Stomach (tissue), 4 donors: ENCODE results near the gene KCNF1.

Source experiments
- EP300 ChIP-seq: sonication (generic); formaldehyde crosslinking; IDR thresholded peaks from one replicate; pipeline ENCODE4 v1.6.1; 2017; ENCODE audit warnings: antibody characterized with exemption
- POLR2A ChIP-seq, 4 donors: fragments of 450-650 bp; IDR thresholded peaks; one replicate each; pipeline ENCODE4 v1.6.1; 2016; ENCODE audit warnings: antibody characterized with exemption in 4 of 4, control low read depth in 2 of 4, mild to moderate bottlenecking in 1 of 4, moderate library complexity in 1 of 4
- POLR2AphosphoS5 ChIP-seq, 3 donors: sonication (generic); formaldehyde crosslinking; IDR thresholded peaks; one replicate each; pipeline ENCODE4 v1.6.1; 2016; ENCODE audit warnings: antibody characterized with exemption in 3 of 3
- TF ChIP-seq, protein P1 (sequence below), 7 experiments: fragments of 450-650 bp in 4 of 7; fragments of 200-600 bp in 3 of 7; sonication (generic) in 3 of 7; IDR thresholded peaks; one replicate each; pipeline ENCODE4 v1.5.1; 2016 to 2019; ENCODE audit warnings: antibody characterized with exemption in 7 of 7, control low read depth in 2 of 7, mild to moderate bottlenecking in 1 of 7

DNA sequence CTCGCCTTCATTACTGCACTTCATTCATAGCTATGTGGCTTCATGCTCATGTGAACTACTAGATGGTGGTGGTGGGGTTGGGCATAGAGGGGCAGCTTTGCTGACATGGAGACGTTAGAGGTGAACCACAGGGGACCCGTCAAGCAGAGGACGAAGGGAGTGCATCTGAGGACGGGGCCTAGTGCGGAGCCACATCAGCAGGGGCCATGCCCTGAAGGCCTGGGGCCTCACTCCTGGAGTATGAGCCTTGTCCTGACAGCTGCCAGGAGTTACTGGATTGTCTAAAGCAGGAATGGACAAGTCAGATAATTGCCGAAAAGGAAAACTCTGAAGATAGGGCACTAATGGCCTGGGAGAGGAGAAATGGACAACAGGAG lies 36.4 kb downstream of the KCNF1 start:
- TF ChIP-seq, protein P1, sequence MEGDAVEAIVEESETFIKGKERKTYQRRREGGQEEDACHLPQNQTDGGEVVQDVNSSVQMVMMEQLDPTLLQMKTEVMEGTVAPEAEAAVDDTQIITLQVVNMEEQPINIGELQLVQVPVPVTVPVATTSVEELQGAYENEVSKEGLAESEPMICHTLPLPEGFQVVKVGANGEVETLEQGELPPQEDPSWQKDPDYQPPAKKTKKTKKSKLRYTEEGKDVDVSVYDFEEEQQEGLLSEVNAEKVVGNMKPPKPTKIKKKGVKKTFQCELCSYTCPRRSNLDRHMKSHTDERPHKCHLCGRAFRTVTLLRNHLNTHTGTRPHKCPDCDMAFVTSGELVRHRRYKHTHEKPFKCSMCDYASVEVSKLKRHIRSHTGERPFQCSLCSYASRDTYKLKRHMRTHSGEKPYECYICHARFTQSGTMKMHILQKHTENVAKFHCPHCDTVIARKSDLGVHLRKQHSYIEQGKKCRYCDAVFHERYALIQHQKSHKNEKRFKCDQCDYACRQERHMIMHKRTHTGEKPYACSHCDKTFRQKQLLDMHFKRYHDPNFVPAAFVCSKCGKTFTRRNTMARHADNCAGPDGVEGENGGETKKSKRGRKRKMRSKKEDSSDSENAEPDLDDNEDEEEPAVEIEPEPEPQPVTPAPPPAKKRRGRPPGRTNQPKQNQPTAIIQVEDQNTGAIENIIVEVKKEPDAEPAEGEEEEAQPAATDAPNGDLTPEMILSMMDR (IDR thresholded peaks at IDR 0.05), result no peak
- TF ChIP-seq EP300 (no peak), POLR2A (IDR thresholded peaks at IDR 0.05) (no peak), POLR2AphosphoS5 (IDR thresholded peaks at IDR 0.05) (no peak)
